HS-27A (cell line): ENCODE data around the gene NTMT1.
A peak's percentile ranks its signal among the peaks of the same experiment; 100 is the strongest.

Experiments used
- DNase-seq: peaks from one replicate; pipeline ENCODE4 v3.0.0-alpha.2; 2012; ENCODE audit warnings: low read depth, missing footprints

The NTMT1 gene

DNA sequence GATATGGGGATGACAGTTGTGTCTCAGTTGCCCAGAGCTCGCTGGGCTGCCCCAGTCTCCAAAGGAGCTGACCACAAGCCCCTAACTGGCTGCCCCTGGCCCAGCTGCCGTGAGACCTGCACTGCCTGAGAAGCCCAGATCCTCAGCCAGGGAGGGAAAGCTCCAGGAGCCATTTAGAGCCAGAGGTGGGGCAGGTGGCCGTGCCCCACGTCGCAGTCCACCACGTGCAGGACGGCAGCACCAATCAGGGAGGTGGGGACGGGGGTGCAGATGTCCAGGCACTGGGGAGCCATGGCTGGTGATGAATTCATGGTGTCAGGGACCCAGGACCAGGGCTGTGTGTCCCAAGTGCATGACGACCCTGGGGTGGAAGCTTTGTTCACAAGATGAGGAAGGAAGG lies 52.9 kb downstream of the NTMT1 start:
- no peak for DNase-seq

DNA sequence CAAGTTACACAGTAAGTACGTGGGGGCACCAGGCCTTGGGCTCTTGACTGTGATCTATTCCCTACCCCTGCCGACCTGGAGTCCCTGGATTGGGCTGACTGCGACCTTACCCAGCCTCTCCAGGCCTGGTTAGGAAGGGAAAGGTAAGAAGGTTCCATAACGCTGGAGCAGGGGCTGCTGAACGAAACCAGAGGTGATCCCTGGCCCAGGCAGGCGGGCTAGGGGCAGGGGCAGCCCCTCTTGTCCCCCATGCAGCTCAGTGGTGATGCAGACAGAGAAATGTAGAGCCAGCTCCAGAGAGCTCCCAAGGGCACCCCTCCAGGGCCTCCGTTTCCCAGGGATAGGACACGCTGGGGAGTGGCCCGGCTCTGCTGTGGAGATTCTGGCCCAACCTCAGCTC lies 53.6 kb downstream of the NTMT1 start:
- DNase-seq = no peak

DNA sequence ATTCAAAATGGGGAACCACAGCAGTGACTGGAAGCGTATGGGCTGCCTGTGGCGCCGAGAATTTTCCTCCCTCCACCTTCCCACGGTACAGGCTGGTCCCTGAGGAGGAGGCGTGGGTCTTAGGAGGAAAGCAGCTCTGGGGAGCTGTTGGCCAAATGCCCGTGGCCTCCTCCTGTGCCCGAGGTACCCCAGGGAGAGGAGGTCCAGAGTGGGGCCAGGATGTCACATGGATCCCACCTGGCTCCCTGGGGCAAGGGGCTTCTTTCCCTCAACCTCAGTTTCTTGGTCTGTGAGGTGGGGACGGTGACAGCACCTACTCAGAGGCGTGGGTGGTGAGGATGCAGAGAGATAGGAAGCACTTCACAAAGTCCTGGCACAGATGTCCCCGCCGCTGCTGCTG lies 56.0 kb downstream of the NTMT1 start:
- no peak for DNase-seq

GRCh38 chr9:129682381-129682780 lies 56.4 kb downstream of the NTMT1 start:
- no peak for DNase-seq

GRCh38 chr9:129685220-129685932 lies 59.4 kb downstream of the NTMT1 start:
- DNase-seq = peak; percentile 19
